Upper lobe of right lung (tissue), 1 donor: Measurements from ENCODE around the gene FCN1. TPM values are rescaled to one million over a fixed set of nuclear protein-coding genes. Genes with fewer than 3 reads are reported as not detected.

ENCODE experiments used
- ATAC-seq: fragments of 200-7000 bp; cut with Tn5 transposase; one replicate; pipeline ENCODE4 v1.9.1; 2020; ENCODE audit warnings: mild to moderate bottlenecking, moderate library complexity
- DNase-seq: peaks from one replicate; pipeline ENCODE4 v3.0.0-alpha.2; 2020
- H3K27ac ChIP-seq: fragments of 200-600 bp; one replicate; pipeline ENCODE4 v1.8.0; 2022
- H3K27me3 ChIP-seq: fragments of 200-600 bp; one replicate; pipeline ENCODE4 v1.8.0; 2022; ENCODE audit warnings: mild to moderate bottlenecking
- H3K36me3 ChIP-seq: fragments of 200-600 bp; one replicate; pipeline ENCODE4 v1.8.0; 2022
- H3K4me1 ChIP-seq: fragments of 200-600 bp; one replicate; pipeline ENCODE4 v1.8.0; 2022
- H3K4me3 ChIP-seq: fragments of 200-600 bp; one replicate; pipeline ENCODE4 v1.8.0; 2022; ENCODE audit warnings: mild to moderate bottlenecking
- H3K9me3 ChIP-seq: fragments of 200-600 bp; one replicate; pipeline ENCODE4 v1.8.0; 2022
- CTCF ChIP-seq: fragments of 200-600 bp; IDR thresholded peaks from one replicate; pipeline ENCODE4 v1.8.0; 2022; ENCODE audit warnings: antibody characterized with exemption
- intact Hi-C: fragments of 100-400 bp; cut with DNase I; formaldehyde crosslinking; loops from one replicate; pipeline ENCODE4 v1.11.0; 2022
- total RNA-seq: library from RNA; stranded (reverse); fragmentation: NEBNext Ultra II Directional; extraction: Animal tissue kit (Norgen Biotek cat#: 25700); gene quantifications from one replicate; pipeline ENCODE4 v1.2.1, GENCODE V29; 2021
- donor health status: DM: no; HTN: yes; CAD: no; lungs with severe emphysema.

The FCN1 gene
- total RNA-seq, 1 donor from 2014 or later = 63.0 TPM

GRCh38 chr9:134897584-134898170 lies 20.0 kb downstream of the FCN1 start:
- Histone ChIP-seq H3K4me1 (peaks cover 24% of the 10 kb centered on the region), H3K27me3 (no peaks in the 10 kb centered on the region), H3K9me3 (no peaks in the 10 kb centered on the region), H3K27ac (no peak overlapping the region), H3K4me3 (no peak overlapping the region), H3K36me3 (no peaks in the 10 kb centered on the region)
- ATAC-seq (no peak), DNase-seq (peak; percentile 3)
- TF ChIP-seq CTCF = no peak
- intact Hi-C loops = no loop called here

GRCh38 chr9:134896834-134897583 lies 20.7 kb downstream of the FCN1 start:
- intact Hi-C loops = no loop called here
- Histone ChIP-seq H3K36me3 (no peaks in the 10 kb centered on the region), H3K4me3 (no peak overlapping the region), H3K9me3 (no peaks in the 10 kb centered on the region), H3K4me1 (peaks cover 24% of the 10 kb centered on the region), H3K27ac (peak overlapping the region; percentile 31), H3K27me3 (no peaks in the 10 kb centered on the region)
- DNase-seq (peak; percentile 12), ATAC-seq (no peak)
- no peak for TF ChIP-seq CTCF

- TF ChIP-seq CTCF = no peak
- DNase-seq (peak; percentile 37), ATAC-seq (peak; percentile 11)
- peak overlapping the region; percentile 31 for H3K27ac ChIP-seq
- H3K4me3 ChIP-seq = no peak overlapping the region
- no peaks in the 10 kb centered on the region for H3K27me3 ChIP-seq
- H3K9me3 ChIP-seq = no peaks in the 10 kb centered on the region
- H3K4me1 ChIP-seq = peaks cover 24% of the 10 kb centered on the region
- no peaks in the 10 kb centered on the region for H3K36me3 ChIP-seq
- intact Hi-C loops = no loop called here
These were observed 21.5 kb downstream of the FCN1 start for GRCh38 chr9:134895908-134896833.

- H3K4me3 ChIP-seq = no peak overlapping the region
- intact Hi-C loops = no loop called here
These were observed 22.2 kb downstream of the FCN1 start for GRCh38 chr9:134895567-134895907.

GRCh38 chr9:134895097-134895496 lies 22.6 kb downstream of the FCN1 start:
- H3K4me1 ChIP-seq = peaks cover 24% of the 10 kb centered on the region
- TF ChIP-seq CTCF = no peak
- DNase-seq (peak; percentile 7), ATAC-seq (no peak)
- no peaks in the 10 kb centered on the region for H3K27me3 ChIP-seq
- H3K9me3 ChIP-seq = no peaks in the 10 kb centered on the region
- H3K36me3 ChIP-seq = no peaks in the 10 kb centered on the region
- H3K27ac ChIP-seq = no peak overlapping the region
- intact Hi-C loops = no loop called here
- H3K4me3 ChIP-seq = no peak overlapping the region

More at GRCh38 chr9:134895567-134895907, 22.2 kb downstream of the FCN1 start:
- DNase-seq (no peak), ATAC-seq (no peak)
- Histone ChIP-seq H3K27ac (no peak overlapping the region), H3K9me3 (no peaks in the 10 kb centered on the region), H3K4me1 (peaks cover 24% of the 10 kb centered on the region), H3K36me3 (no peaks in the 10 kb centered on the region), H3K27me3 (no peaks in the 10 kb centered on the region)
- TF ChIP-seq CTCF = no peak
